Inflammatory macrophage treated with lipopolysaccharide for 1 hour (primary cell): ENCODE measurements around the gene MEFV.
"Not testable (repeated sequence)": the region's sequence is repeated elsewhere in the genome, so short reads cannot be mapped to it uniquely, and the experiment has no call there.

Experiments used
- DNase-seq, 2 donors: peaks; one replicate each; pipeline ENCODE4 v3.0.0-alpha.2; 2020 to 2022

The MEFV gene

GRCh38 chr16:3215601-3216262 is 40.7 kb downstream of the MEFV start:
- no peak for DNase-seq

GRCh38 chr16:3214904-3215600 is 41.4 kb downstream of the MEFV start:
- DNase-seq: no peak

GRCh38 chr16:3212567-3212966 is 43.9 kb downstream of the MEFV start:
- DNase-seq: no peak

GRCh38 chr16:3212006-3212405 is 44.4 kb downstream of the MEFV start:
- no peak for DNase-seq

GRCh38 chr16:3207086-3207953 is 49.1 kb downstream of the MEFV start:
- no peak for DNase-seq

GRCh38 chr16:3205939-3206338 is 50.5 kb downstream of the MEFV start:
- not testable (repeated sequence) for DNase-seq

- no peak for DNase-seq
These were observed 53.4 kb downstream of the MEFV start for GRCh38 chr16:3202903-3203539.

- DNase-seq: no peak
These were observed 57.9 kb downstream of the MEFV start for GRCh38 chr16:3198334-3199072.

GRCh38 chr16:3197694-3198333 is 58.6 kb downstream of the MEFV start:
- DNase-seq: not testable (repeated sequence)

- DNase-seq: no peak
These were observed 60.5 kb downstream of the MEFV start for GRCh38 chr16:3195975-3196374.

- DNase-seq: no peak
These were observed 61.6 kb downstream of the MEFV start for GRCh38 chr16:3194792-3195191.

GRCh38 chr16:3193221-3194212 is 62.9 kb downstream of the MEFV start:
- no peak for DNase-seq

- no peak for DNase-seq
These were observed 63.9 kb downstream of the MEFV start for GRCh38 chr16:3192476-3193019.
